Tibial nerve (tissue), 4 donors: ENCODE measurements around the gene PDGFB. TPM values are rescaled to one million over a fixed set of nuclear protein-coding genes. Genes with fewer than 3 reads are reported as not detected.
"Not testable (repeated sequence)": the region's sequence is repeated elsewhere in the genome, so short reads cannot be mapped to it uniquely, and the experiment has no call there.

Experiments used
- DNase-seq, 2 donors: peaks; one replicate each; pipeline ENCODE4 v3.0.0-alpha.2; 2019; ENCODE audit warnings: low spot score in 2 of 2
- H3K27ac ChIP-seq, 4 donors: fragments of 200-600 bp; sonication (generic) in 3 of 4; one replicate each; pipeline ENCODE4 v1.5.1; 2017 to 2019; ENCODE audit warnings: mild to moderate bottlenecking in 1 of 4
- H3K27me3 ChIP-seq, 2 donors: fragments of 200-600 bp; sonication (generic) in 1 of 2; one replicate each; pipeline versions ENCODE4 v1.5.1 to v1.6.0; 2017 to 2019
- H3K36me3 ChIP-seq, 3 donors: fragments of 200-600 bp; sonication (generic); one replicate each; pipeline ENCODE4 v1.5.1; 2018 to 2019
- H3K4me1 ChIP-seq, 4 donors: fragments of 200-600 bp; sonication (generic) in 3 of 4; one replicate each; pipeline ENCODE4 v1.5.1; 2017 to 2019
- H3K4me3 ChIP-seq, 4 donors: fragments of 200-600 bp; sonication (generic) in 3 of 4; one replicate each; pipeline ENCODE4 v1.5.1; 2017 to 2019; ENCODE audit warnings: mild to moderate bottlenecking in 1 of 4, moderate library complexity in 1 of 4
- H3K9me3 ChIP-seq, 4 donors: fragments of 200-600 bp; sonication (generic) in 3 of 4; one replicate each; pipeline ENCODE4 v1.5.1; 2017 to 2019
- CTCF ChIP-seq, 5 experiments: fragments of 200-600 bp in 3 of 5; fragments of 450-650 bp in 2 of 5; sonication (generic) in 3 of 5; IDR thresholded peaks; one replicate each; pipeline ENCODE4 v1.5.1; 2016 to 2019; ENCODE audit warnings: antibody characterized with exemption in 5 of 5, mild to moderate bottlenecking in 3 of 5, moderate library complexity in 2 of 5
- EP300 ChIP-seq, 2 donors: sonication (generic); formaldehyde crosslinking; IDR thresholded peaks; one replicate each; pipeline ENCODE4 v1.6.1; 2017; ENCODE audit warnings: antibody characterized with exemption in 2 of 2, mild to moderate bottlenecking in 1 of 2
- POLR2A ChIP-seq, 2 donors: fragments of 450-650 bp; IDR thresholded peaks; one replicate each; pipeline ENCODE4 v1.6.1; 2017; ENCODE audit warnings: antibody characterized with exemption in 2 of 2, mild to moderate bottlenecking in 2 of 2, moderate library complexity in 2 of 2
- WGBS, 2 donors: methylation state at CpG; one replicate each; pipeline ENCODE4 v1.1.5; 2018; 5-methylcytosine and 5-hydroxymethylcytosine counted together
- total RNA-seq, 4 donors: library from RNA; depleted of rRNA; stranded (reverse); fragments of >200 nt; gene quantifications; one replicate each; pipeline ENCODE4 v1.1.0, GENCODE V29; 2016

Gene PDGFB
- total RNA-seq, 4 donors from 2014 or later, result 7.5 to 22.2 (median 10.2) TPM

GRCh38 chr22:39220450-39220849 lies 24.3 kb downstream of the PDGFB start:
- H3K36me3 ChIP-seq, result peaks cover 0 to 43% (median 0%) of the 10 kb centered on the region in 3 donors
- WGBS, 2 donors, result 92 to 93% methylated on average over 8 of the region's 8 CpGs
- no peak overlapping the region for H3K4me3 ChIP-seq
- no peaks in the 10 kb centered on the region for H3K4me1 ChIP-seq
- peaks cover 0 to 3% (median 0%) of the 10 kb centered on the region in 4 donors for H3K9me3 ChIP-seq
- no peak for DNase-seq
- TF ChIP-seq CTCF (IDR thresholded peaks at IDR 0.05) (no peak), POLR2A (IDR thresholded peaks at IDR 0.05) (no peak), EP300 (IDR thresholded peaks at IDR 0.05) (no peak)
- no peak overlapping the region for H3K27ac ChIP-seq
- H3K27me3 ChIP-seq, result no peaks in the 10 kb centered on the region

DNA sequence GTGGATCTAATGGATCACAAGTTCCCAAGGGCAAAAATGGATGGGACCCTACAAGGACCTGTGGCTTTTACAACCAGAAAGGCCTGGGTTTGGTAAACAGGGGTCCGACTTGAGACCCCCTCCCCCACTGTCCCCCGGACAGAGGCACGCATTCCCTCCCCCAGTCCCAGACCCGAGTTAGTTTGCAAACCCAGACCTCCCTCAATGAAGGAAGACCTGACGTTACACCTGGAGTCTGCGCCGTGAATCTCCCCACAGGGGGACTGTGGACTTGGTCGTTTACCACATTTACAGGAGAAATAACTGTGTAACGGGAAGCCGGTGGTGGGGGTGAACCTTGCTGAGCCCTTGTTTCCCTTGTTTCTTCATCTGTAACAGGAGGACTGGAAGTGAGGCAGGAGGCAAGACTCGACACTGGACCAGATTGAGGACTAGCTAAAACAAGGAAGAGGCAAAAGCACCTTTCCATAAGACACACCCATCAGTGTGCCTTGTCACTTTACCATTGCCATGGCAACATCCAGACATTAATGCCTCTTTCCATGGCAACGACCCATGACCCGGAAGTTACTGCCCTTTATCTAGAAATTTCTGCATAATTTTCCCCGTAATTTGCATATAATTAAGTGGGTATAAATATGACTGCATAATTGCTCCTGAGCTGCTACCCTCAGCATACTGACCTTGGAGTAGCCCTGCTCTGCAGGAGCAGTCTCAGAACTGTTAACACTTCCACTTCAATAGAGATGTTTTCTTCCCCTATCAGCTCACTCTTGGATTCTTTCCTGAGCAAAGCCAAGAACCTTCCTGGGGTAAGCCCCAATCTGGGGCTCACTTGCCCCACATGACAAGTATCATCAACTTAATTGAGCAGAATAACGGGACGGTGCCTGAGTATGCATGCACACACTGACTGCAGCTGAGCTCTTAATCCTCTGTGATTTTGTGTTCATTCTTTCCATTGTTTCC lies 25.4 kb downstream of the PDGFB start:
- WGBS, 2 donors, result 63 to 69% methylated on average over 16 of the region's 16 CpGs
- H3K4me1 ChIP-seq, result peaks cover 0 to 10% (median 0%) of the 10 kb centered on the region in 4 donors
- no peak for TF ChIP-seq CTCF (IDR thresholded peaks at IDR 0.05)
- no peak for TF ChIP-seq EP300 (IDR thresholded peaks at IDR 0.05)
- no peak for TF ChIP-seq POLR2A (IDR thresholded peaks at IDR 0.05)
- peaks cover 0 to 3% (median 0%) of the 10 kb centered on the region in 4 donors for H3K9me3 ChIP-seq
- no peak for DNase-seq
- no peak overlapping the region for H3K27ac ChIP-seq
- H3K36me3 ChIP-seq, result peaks cover 0 to 32% (median 0%) of the 10 kb centered on the region in 3 donors
- no peak overlapping the region for H3K4me3 ChIP-seq
- no peaks in the 10 kb centered on the region for H3K27me3 ChIP-seq

DNA sequence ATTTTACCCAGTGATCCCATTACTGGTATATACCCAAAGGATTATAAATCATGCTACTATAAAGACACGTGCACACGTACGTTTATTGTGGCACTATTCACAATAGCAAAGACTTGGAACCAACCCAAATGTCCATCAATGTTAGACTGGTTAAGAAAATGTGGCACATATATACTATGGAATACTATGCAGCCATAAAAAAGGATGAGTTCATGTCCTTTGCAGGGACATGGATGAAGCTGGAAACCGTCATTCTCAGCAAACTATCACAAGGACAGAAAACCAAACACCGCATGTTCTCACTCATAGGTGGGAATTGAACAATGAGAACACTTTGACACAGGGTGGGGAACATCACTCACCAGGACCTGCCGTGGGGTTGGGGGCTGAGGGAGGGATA lies 26.4 kb downstream of the PDGFB start:
- Histone ChIP-seq H3K36me3 (peaks cover 0 to 23% (median 0%) of the 10 kb centered on the region in 3 donors), H3K4me1 (peaks cover 0 to 12% (median 0%) of the 10 kb centered on the region in 4 donors)
- DNase-seq, H3K4me3 ChIP-seq, H3K9me3 ChIP-seq, H3K27me3 ChIP-seq, H3K27ac ChIP-seq: not testable (repeated sequence)
- 93 to 94% methylated on average over 6 of the region's 6 CpGs for WGBS, 2 donors

DNA sequence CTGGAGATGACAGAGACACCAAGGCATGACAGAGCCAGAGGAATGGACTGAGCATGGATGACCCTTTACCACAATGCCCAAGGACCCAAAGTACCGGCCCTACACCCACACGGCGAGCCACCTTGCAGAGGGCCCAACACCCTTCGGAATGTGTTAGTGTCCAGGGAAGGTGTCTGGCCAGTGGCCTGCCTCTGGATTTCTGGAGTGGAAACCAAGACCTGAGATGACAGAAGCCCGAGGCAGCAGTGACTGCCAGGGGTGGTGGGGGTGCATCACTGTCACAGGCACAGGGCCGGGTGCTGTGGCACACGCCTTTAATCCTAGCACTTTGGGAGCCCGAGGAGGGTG lies 28.7 kb downstream of the PDGFB start:
- Histone ChIP-seq H3K36me3 (peaks cover 0 to 2% (median 0%) of the 10 kb centered on the region in 3 donors), H3K4me3 (no peak overlapping the region), H3K27me3 (no peaks in the 10 kb centered on the region), H3K9me3 (no peaks in the 10 kb centered on the region), H3K27ac (no peak overlapping the region), H3K4me1 (peaks cover 0 to 21% (median 0%) of the 10 kb centered on the region in 4 donors)
- WGBS, 2 donors, result 87 to 89% methylated on average over 8 of the region's 8 CpGs
- no peak for TF ChIP-seq EP300 (IDR thresholded peaks at IDR 0.05)
- TF ChIP-seq POLR2A (IDR thresholded peaks at IDR 0.05), result no peak
- TF ChIP-seq CTCF (IDR thresholded peaks at IDR 0.05), result no peak
- no peak for DNase-seq

DNA sequence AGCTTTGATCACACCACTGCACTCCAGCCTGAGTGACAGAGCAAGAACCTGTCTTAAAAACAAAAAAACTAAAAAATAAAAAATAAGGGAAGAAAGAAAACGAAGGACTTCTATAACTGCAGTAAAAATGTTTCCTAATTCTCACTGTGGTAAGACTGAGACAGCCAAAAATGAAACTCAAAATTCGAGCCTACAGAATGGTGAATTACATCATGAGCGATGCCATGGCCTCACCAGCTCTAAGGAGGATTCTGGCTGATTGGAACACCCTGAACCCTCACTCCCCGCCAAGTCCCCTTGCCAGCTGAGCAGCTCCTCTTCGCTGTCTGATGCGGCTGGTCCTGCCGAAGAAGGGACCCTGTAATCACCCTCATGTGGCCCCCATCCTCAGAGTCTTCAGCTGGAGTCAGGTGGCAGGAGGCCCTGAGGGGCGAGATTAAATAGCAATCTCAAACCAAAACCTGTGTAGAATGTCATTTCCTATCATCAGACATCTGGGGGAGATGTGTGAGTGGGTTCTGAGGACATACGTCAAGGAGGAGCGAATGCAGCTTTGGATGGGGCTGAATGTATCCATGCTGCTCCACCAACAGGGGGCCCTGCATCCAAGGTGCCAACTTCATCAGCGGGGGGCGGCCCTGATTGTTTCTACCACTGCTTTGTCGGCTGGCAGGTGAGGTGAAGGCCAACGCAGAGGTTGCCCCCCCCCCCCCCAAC lies 29.2 kb downstream of the PDGFB start:
- Histone ChIP-seq H3K27me3 (no peaks in the 10 kb centered on the region), H3K36me3 (no peaks in the 10 kb centered on the region), H3K27ac (no peak overlapping the region), H3K4me3 (no peak overlapping the region), H3K4me1 (peaks cover 0 to 21% (median 0%) of the 10 kb centered on the region in 4 donors), H3K9me3 (no peaks in the 10 kb centered on the region)
- peak in 2 of 5 experiments; percentile 8 to 28 for TF ChIP-seq CTCF (IDR thresholded peaks at IDR 0.05)
- TF ChIP-seq POLR2A (IDR thresholded peaks at IDR 0.05), result no peak
- DNase-seq, result no peak
- 65 to 67% methylated on average over 14 of the region's 14 CpGs for WGBS, 2 donors
